ENCODE data around the gene SLCO4A1.

SLCO4A1 gene

GRCh38 chr20:62710221-62710885 is 68.0 kb downstream of the SLCO4A1 start:
- Histone ChIP-seq H3K4me3 (ENCODE audit: low read depth, low read length) (no peak overlapping the region), H3K4me1 (no peaks in the 10 kb centered on the region), H3K36me3 (ENCODE audit: control insufficient read depth, insufficient read depth, low read length) (no peaks in the 10 kb centered on the region), H3K4me2 (ENCODE audit: low read length) (no peak overlapping the region), H3K27ac (no peak overlapping the region), H3K9ac (no peak overlapping the region), H3K27me3 (ENCODE audit: control insufficient read depth, insufficient read depth, low read length) (no peaks in the 10 kb centered on the region), H3K9me3 (ENCODE audit: control insufficient read depth, low read length) (no peaks in the 10 kb centered on the region), H3K79me2 (no peaks in the 10 kb centered on the region), H2AFZ (no peak overlapping the region)
- no peak for TF ChIP-seq CTCF (IDR thresholded peaks at IDR 0.05)

DNA sequence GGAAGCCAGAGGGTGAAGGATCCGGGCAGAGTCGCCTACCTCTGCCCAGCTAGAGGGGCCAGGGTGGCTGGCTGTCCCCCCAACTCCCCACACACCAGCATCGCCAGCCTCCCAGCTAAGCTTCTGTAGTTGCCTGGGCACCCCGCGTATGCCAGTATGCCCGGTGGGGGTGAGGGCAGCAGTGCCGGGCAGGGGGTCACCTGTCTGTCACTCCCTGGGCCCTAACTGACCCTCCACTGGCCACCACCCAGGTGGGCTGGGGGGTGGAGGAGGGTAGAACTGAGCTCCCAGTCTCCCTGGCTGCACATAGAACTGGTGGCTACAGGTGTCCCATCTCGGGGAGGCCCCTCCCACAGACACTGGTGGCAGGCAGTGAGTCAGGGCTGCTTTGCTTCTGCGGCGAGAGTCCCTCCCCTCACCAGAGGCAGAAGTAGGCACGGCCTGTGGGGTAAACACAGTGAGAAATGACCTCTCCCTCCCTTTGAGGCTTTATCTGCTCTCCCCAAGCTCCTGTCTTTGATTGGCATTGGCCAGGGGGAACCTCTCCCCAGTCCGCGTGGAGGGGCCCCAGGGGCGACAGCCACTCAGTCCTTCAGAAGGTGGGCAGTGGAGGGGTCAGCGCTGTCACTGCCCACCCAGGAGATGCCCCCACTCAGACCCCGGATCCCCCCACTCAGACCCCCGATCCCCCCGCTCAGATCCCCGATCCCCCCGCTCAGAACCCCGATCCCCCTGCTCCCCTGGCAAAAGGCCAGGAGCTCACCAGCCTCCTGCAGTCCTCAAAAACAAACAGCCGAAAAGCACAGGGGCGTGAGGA is 68.8 kb downstream of the SLCO4A1 start:
- Histone ChIP-seq H3K4me3 (ENCODE audit: low read depth, low read length) (no peak overlapping the region), H3K9me3 (ENCODE audit: control insufficient read depth, low read length) (no peaks in the 10 kb centered on the region), H3K79me2 (no peaks in the 10 kb centered on the region), H2AFZ (no peak overlapping the region), H3K27me3 (ENCODE audit: control insufficient read depth, insufficient read depth, low read length) (no peaks in the 10 kb centered on the region), H3K27ac (no peak overlapping the region), H3K36me3 (ENCODE audit: control insufficient read depth, insufficient read depth, low read length) (no peaks in the 10 kb centered on the region), H3K4me2 (ENCODE audit: low read length) (no peak overlapping the region), H3K4me1 (no peaks in the 10 kb centered on the region), H3K9ac (no peak overlapping the region)
- TF ChIP-seq CTCF (IDR thresholded peaks at IDR 0.05): no peak

DNA sequence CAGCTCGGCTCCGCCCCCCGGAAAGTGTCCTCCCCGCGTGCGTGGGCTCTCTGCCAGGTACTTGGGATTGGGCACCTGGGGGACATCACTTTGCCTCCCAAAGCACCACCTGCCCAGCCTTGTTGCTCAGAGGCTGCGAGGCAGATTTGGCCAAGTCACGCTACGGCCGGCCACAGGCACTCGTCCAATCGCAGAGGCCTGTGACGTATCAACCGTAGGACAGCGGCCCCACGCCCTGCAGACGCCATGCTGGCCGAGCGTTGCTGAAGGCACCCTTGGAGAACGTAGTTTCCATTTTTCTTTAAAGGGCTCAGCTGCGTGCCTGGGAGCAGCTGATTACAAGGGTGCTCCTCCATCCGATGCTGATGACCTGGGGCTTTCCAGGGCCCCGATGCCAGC is 69.4 kb downstream of the SLCO4A1 start:
- Histone ChIP-seq H3K9me3 (ENCODE audit: control insufficient read depth, low read length) (no peaks in the 10 kb centered on the region), H3K79me2 (no peaks in the 10 kb centered on the region), H3K4me3 (ENCODE audit: low read depth, low read length) (no peak overlapping the region), H3K36me3 (ENCODE audit: control insufficient read depth, insufficient read depth, low read length) (no peaks in the 10 kb centered on the region), H3K27me3 (ENCODE audit: control insufficient read depth, insufficient read depth, low read length) (no peaks in the 10 kb centered on the region), H2AFZ (no peak overlapping the region), H3K4me1 (no peaks in the 10 kb centered on the region), H3K9ac (no peak overlapping the region), H3K4me2 (ENCODE audit: low read length) (no peak overlapping the region), H3K27ac (no peak overlapping the region)
- TF ChIP-seq CTCF (IDR thresholded peaks at IDR 0.05): no peak

DNA sequence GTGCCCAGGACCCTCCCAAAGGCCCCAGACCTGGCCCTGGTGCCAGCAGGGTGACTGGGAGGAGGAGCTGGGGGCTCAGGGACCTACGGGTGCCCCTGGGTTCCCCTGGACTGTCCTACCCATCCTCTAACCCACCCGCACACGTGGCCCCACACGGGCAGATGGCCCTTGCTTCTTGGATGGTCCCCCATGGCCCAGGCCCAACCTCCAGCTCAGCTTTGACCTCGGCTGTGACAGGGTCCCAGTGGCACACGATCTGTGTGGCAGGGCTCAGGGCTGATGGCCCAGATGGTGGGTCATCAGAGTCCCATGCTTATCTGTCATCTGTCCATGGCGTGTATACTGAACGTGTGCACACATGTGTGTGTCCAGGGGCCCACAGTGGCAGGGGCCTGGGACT is 70.3 kb downstream of the SLCO4A1 start:
- TF ChIP-seq CTCF (IDR thresholded peaks at IDR 0.05): no peak
- H3K4me1 ChIP-seq: no peaks in the 10 kb centered on the region
- no peaks in the 10 kb centered on the region for H3K79me2 ChIP-seq
- no peaks in the 10 kb centered on the region for H3K9me3 ChIP-seq (ENCODE audit: control insufficient read depth, low read length)
- no peak overlapping the region for H3K27ac ChIP-seq
- H3K36me3 ChIP-seq (ENCODE audit: control insufficient read depth, insufficient read depth, low read length): no peaks in the 10 kb centered on the region
- H3K4me2 ChIP-seq (ENCODE audit: low read length): no peak overlapping the region
- H3K9ac ChIP-seq: no peak overlapping the region
- H2AFZ ChIP-seq: no peak overlapping the region
- no peaks in the 10 kb centered on the region for H3K27me3 ChIP-seq (ENCODE audit: control insufficient read depth, insufficient read depth, low read length)
- no peak overlapping the region for H3K4me3 ChIP-seq (ENCODE audit: low read depth, low read length)
